Peyer's patch (tissue), 4 donors: ENCODE results near the gene SMC1B. TPM values are rescaled to one million over a fixed set of nuclear protein-coding genes. Genes with fewer than 3 reads are reported as not detected.
"Not testable (repeated sequence)": the region's sequence is repeated elsewhere in the genome, so short reads cannot be mapped to it uniquely, and the experiment has no call there.

Experiments
- DNase-seq, 3 donors: peaks; one replicate each; pipeline ENCODE4 v3.0.0-alpha.2; 2017 to 2019
- H3K27ac ChIP-seq, 4 donors: fragments of 200-600 bp; sonication (generic); one replicate each; pipeline ENCODE4 v1.5.1; 2016 to 2019
- H3K27me3 ChIP-seq, 2 donors: fragments of 200-600 bp; sonication (generic); one replicate each; pipeline ENCODE4 v1.5.1; 2019
- H3K36me3 ChIP-seq, 3 donors: fragments of 200-600 bp; sonication (generic); one replicate each; pipeline ENCODE4 v1.5.1; 2016 to 2019
- H3K4me1 ChIP-seq, 4 donors: fragments of 200-600 bp; sonication (generic); one replicate each; pipeline ENCODE4 v1.5.1; 2016 to 2019
- H3K4me3 ChIP-seq, 4 donors: fragments of 200-600 bp; sonication (generic); 1 replicate in 3 of 4; 2 replicates in 1 of 4; pipeline ENCODE4 v1.5.1; 2016 to 2019; ENCODE audit warnings: mild to moderate bottlenecking in 1 of 4
- H3K9me3 ChIP-seq, 4 donors: fragments of 200-600 bp; sonication (generic); one replicate each; pipeline ENCODE4 v1.5.1; 2016 to 2019; ENCODE audit warnings: mild to moderate bottlenecking in 1 of 4
- POLR2A ChIP-seq, 2 donors: fragments of 450-650 bp; IDR thresholded peaks; one replicate each; pipeline ENCODE4 v1.5.1; 2017; ENCODE audit warnings: antibody characterized with exemption in 2 of 2, mild to moderate bottlenecking in 2 of 2, moderate library complexity in 2 of 2
- total RNA-seq, 4 donors: library from RNA; depleted of rRNA; stranded (reverse); fragments of >200 nt; gene quantifications; one replicate each; pipeline ENCODE4 v1.1.0, GENCODE V29; 2016
- TF ChIP-seq, protein P1 (sequence below), 6 experiments: fragments of 450-650 bp in 4 of 6; fragments of 200-600 bp in 2 of 6; sonication (generic) in 1 of 6; IDR thresholded peaks; one replicate each; pipeline ENCODE4 v1.5.1; 2017 to 2019; ENCODE audit warnings: antibody characterized with exemption in 6 of 6, mild to moderate bottlenecking in 3 of 6, moderate library complexity in 1 of 6

SMC1B gene
- total RNA-seq, 4 donors from 2014 or later = not detected

DNA sequence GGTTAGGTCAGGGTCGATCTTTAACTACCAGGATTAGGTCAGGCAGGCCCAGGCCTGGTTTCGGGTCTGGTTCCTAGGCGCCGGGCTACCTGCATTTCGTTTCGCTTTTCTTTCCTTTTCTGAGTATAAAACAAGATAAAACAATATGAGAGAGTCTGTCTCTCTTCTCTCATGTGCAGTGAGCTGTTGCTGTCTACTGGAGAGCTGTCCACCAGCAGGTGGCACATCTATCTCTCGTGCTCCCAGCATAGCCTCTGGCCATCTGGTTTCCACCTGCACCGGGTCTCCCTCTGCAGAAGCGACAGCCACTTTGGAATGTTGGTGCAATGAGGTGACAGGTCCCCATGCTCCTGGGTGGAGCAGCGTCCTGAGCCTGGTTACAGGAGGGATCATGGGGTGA is 27.7 kb upstream of the SMC1B start:
- Histone ChIP-seq H3K9me3 (no peaks in the 10 kb centered on the region), H3K27ac (no peak overlapping the region), H3K4me1 (no peaks in the 10 kb centered on the region), H3K36me3 (no peaks in the 10 kb centered on the region), H3K4me3 (no peak overlapping the region), H3K27me3 (no peaks in the 10 kb centered on the region)
- peak in 2 of 3 donors; percentile 19 to 65 for DNase-seq
- no peak for TF ChIP-seq POLR2A (IDR thresholded peaks at IDR 0.05)
- TF ChIP-seq, protein P1, sequence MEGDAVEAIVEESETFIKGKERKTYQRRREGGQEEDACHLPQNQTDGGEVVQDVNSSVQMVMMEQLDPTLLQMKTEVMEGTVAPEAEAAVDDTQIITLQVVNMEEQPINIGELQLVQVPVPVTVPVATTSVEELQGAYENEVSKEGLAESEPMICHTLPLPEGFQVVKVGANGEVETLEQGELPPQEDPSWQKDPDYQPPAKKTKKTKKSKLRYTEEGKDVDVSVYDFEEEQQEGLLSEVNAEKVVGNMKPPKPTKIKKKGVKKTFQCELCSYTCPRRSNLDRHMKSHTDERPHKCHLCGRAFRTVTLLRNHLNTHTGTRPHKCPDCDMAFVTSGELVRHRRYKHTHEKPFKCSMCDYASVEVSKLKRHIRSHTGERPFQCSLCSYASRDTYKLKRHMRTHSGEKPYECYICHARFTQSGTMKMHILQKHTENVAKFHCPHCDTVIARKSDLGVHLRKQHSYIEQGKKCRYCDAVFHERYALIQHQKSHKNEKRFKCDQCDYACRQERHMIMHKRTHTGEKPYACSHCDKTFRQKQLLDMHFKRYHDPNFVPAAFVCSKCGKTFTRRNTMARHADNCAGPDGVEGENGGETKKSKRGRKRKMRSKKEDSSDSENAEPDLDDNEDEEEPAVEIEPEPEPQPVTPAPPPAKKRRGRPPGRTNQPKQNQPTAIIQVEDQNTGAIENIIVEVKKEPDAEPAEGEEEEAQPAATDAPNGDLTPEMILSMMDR (IDR thresholded peaks at IDR 0.05) = peak in 5 of 6 experiments; percentile 25 to 56 (median 46)

DNA sequence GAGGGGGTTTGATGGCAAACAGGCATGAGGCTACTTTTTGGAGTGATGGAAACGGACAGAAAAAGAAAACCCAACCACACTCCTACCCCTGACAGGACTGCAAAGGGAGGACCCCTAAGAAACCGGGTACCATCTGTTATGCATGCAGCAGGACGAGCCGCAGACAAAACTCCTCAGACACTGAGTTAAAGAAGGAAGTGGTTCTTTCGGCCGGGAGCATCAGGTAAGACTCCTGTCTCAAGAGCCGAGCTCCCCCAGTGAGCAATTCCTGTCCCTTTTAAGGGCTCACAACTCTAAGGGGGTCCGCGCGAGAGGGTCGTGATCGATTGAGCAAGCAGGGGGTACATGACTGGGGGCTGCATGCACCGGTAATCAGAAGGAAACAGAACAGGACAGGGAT is 27.3 kb upstream of the SMC1B start:
- not testable (repeated sequence) for H3K4me1 ChIP-seq, H3K27ac ChIP-seq, H3K36me3 ChIP-seq, H3K27me3 ChIP-seq, H3K4me3 ChIP-seq, DNase-seq, H3K9me3 ChIP-seq

DNA sequence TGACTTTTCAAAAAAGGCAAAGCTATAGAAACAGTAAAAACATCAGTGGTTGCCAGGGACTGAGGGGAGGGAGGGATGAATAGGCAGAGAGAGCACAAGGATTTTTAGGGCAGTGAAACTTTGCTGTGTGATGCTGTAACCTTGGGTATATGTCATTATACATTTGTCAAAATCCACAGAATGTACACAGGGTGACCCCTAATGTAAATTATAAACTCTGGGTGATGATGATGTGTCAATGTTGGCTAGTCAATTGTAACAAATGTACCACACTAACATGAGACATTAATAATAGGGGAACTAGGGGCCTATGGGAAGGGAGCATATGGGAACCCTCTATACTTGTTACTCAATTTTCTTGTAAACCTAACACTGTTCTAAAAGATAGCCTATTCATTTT is 24.9 kb upstream of the SMC1B start:
- H3K4me1 ChIP-seq = peaks cover 0 to 6% (median 0%) of the 10 kb centered on the region in 4 donors
- no peak overlapping the region for H3K4me3 ChIP-seq
- no peaks in the 10 kb centered on the region for H3K9me3 ChIP-seq
- TF ChIP-seq POLR2A (IDR thresholded peaks at IDR 0.05) = no peak
- TF ChIP-seq, protein P1 (IDR thresholded peaks at IDR 0.05) = no peak
- H3K36me3 ChIP-seq = no peaks in the 10 kb centered on the region
- no peak for DNase-seq
- no peaks in the 10 kb centered on the region for H3K27me3 ChIP-seq
- no peak overlapping the region for H3K27ac ChIP-seq

DNA sequence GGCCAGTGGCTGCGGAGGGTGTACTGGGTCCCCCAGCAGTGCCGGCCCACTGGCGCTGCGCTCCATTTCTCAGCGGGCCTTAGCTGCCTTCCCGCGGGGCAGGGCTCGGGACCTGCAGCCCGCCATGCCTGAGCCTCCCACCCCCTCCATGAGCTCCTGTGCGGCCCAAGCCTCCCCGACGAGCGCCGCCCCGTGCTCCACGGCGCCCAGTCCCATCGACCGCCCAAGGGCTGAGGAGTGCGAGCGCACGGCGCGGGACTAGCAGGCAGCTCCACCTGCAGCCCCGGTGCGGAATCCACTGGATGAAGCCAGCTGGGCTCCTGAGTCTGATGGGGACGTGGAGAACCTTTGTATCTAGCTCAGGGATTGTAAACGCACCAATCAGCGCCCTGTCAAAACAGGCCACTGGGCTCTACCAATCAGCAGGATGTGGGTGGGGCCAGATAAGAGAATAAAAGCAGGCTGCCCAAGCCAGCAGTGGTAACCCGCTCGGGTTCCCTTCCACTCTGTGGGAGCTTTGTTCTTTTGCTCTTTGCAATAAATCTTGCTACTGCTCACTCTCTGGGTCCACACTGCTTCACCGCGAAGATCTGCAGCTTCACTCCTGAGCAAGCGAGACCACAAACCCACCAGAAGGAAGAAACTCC is 23.6 kb upstream of the SMC1B start:
- H3K36me3 ChIP-seq = not testable (repeated sequence)

DNA sequence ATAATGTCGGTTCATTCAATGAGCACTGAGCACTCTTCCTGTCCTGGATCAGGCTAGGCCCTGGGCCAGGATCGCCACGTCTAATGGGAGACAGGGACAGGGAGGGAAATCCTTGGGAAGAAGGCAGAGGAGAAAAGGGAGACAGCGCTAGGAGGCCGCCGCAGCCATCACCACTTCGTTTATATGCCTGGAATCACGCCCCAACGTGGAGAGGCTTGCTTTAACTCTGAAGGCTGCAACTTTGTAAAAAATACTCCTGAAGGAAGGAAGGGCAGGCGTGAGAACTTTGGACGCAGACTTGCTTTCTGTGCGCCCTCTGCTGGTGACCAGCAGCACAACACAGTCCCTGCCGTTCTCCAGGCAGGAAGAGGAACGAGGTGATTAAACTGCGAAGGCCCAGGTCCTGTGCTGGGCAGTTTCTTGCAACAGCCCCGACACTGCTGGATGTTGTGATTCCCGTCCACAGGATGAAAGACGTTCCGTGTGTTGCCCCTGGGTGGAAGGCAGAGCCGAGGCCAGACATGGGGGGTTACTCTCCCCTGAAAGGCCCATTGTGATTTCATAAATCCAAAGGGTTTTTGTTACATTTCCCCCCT is 22.2 kb upstream of the SMC1B start:
- TF ChIP-seq, protein P1 (IDR thresholded peaks at IDR 0.05) = peak; percentile 89 to 99 (median 96)
- no peak for TF ChIP-seq POLR2A (IDR thresholded peaks at IDR 0.05)
- DNase-seq = peak; percentile 83 to 96 (median 91)
- H3K4me1 ChIP-seq = peaks cover 0 to 6% (median 0%) of the 10 kb centered on the region in 4 donors
- peak overlapping the region in 1 of 4 donors; percentile 22 for H3K4me3 ChIP-seq
- H3K27me3 ChIP-seq = no peaks in the 10 kb centered on the region
- no peaks in the 10 kb centered on the region for H3K36me3 ChIP-seq
- no peaks in the 10 kb centered on the region for H3K9me3 ChIP-seq
- H3K27ac ChIP-seq = peak overlapping the region in 3 of 4 donors; percentile 14 to 67 (median 59)

More for the DNA sequence above, 23.6 kb upstream of the SMC1B start:
- not testable (repeated sequence) for H3K9me3 ChIP-seq, H3K27me3 ChIP-seq, H3K4me1 ChIP-seq, DNase-seq, H3K27ac ChIP-seq, H3K4me3 ChIP-seq
- TF ChIP-seq, protein P1 (IDR thresholded peaks at IDR 0.05) = peak in 1 of 6 experiments; percentile 5

DNA sequence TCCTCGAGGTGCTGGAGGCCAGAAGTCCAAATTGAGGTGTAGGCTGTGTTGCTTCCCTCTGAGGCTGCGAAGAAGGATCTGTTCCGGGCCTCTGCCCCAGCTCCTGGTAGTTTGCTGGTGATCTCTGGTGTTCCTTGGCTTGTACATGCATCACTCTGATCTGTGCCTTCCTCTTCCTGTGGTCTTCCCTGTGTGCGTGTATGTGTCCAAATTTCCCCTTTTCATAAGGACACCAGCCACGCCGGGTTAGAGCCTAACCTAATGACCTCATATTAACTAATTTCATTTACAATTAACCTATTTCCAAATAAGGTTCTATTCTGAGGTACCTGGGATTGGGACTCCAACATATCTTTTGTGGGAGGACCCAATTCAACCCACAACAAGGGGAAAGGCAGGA is 21.6 kb upstream of the SMC1B start:
- no peak for DNase-seq

More for the DNA sequence above, 21.6 kb upstream of the SMC1B start:
- no peaks in the 10 kb centered on the region for H3K36me3 ChIP-seq
- no peak overlapping the region for H3K4me3 ChIP-seq
- H3K27me3 ChIP-seq = no peaks in the 10 kb centered on the region
- no peak for TF ChIP-seq POLR2A (IDR thresholded peaks at IDR 0.05)
- TF ChIP-seq, protein P1 (IDR thresholded peaks at IDR 0.05) = no peak
- H3K27ac ChIP-seq = peak overlapping the region in 3 of 4 donors; percentile 14 to 67 (median 59)
- peaks cover 0 to 6% (median 0%) of the 10 kb centered on the region in 4 donors for H3K4me1 ChIP-seq
- H3K9me3 ChIP-seq = no peaks in the 10 kb centered on the region
